ENCODE measurements around the gene KIAA1958. TPM values are rescaled to one million over a fixed set of nuclear protein-coding genes. Genes with fewer than 3 reads are reported as not detected.

Gene KIAA1958
- total RNA-seq, 4 donors from 2014 or later = 2.7 to 5.7 (median 5.2) TPM

DNA sequence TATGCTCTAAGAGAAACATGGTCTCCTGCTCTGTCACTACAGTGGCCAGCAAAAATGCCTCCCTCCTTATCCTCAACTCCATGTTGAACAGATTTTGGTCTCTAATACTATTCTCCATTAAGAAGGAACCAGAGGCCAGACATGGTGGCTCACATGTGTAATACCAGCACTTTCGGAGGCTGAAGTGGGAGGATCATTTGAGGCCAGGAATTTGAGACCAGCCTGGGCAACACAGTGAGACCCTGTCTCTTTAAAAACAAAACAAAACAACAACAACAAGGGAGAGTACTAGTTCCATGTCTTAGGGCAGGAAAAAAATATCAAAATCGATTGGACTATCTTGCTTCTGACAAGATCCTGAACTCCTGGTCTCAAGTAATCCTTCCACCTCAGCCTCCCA is 216.7 kb downstream of the KIAA1958 start:
- H3K4me1 ChIP-seq = peaks cover 0 to 7% (median 0%) of the 10 kb centered on the region in 3 donors
- no peak overlapping the region for H3K27ac ChIP-seq
- H3K4me3 ChIP-seq = no peak overlapping the region
- H3K27me3 ChIP-seq = no peaks in the 10 kb centered on the region
- TF ChIP-seq, protein P1, sequence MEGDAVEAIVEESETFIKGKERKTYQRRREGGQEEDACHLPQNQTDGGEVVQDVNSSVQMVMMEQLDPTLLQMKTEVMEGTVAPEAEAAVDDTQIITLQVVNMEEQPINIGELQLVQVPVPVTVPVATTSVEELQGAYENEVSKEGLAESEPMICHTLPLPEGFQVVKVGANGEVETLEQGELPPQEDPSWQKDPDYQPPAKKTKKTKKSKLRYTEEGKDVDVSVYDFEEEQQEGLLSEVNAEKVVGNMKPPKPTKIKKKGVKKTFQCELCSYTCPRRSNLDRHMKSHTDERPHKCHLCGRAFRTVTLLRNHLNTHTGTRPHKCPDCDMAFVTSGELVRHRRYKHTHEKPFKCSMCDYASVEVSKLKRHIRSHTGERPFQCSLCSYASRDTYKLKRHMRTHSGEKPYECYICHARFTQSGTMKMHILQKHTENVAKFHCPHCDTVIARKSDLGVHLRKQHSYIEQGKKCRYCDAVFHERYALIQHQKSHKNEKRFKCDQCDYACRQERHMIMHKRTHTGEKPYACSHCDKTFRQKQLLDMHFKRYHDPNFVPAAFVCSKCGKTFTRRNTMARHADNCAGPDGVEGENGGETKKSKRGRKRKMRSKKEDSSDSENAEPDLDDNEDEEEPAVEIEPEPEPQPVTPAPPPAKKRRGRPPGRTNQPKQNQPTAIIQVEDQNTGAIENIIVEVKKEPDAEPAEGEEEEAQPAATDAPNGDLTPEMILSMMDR (IDR thresholded peaks at IDR 0.05) = no peak
- no peaks in the 10 kb centered on the region for H3K9me3 ChIP-seq
- intact Hi-C loops (cut with DNase I) = no loop called here
- WGBS, 2 donors = 74 to 83% methylated on average over 2 of the region's 2 CpGs
- H3K36me3 ChIP-seq = peaks cover 0 to 43% (median 0%) of the 10 kb centered on the region in 3 donors
- no peak for DNase-seq

DNA sequence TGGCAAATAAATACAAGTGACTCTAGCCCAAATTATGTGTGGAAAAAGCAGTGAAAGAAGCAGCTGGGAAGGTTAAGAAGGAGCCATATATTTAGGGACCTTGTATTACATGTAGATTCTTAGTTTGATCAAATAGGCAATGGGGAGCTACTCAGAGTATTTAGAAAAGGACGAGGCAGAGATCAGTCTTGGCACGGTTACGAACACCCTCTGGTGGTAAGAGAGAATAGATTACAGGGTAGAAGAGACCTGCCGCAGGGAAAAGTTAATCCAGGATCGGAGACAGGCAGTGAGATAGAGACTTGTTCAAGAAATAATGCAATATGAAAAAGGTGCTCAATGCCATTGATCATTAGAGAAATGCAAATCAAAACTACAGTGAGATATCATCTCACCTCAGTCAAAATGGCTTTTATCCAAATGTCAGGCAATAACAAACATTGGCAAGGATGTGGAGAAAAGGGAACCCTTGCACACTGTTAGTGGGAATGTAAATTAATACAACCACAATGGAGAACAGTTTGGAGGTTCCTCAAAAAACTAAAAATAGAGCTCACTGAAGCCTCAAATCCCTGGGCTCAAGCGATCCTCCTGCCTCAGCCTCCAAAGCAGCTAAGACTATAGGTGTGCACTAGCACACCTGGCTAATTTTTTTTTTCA is 219.3 kb downstream of the KIAA1958 start:
- TF ChIP-seq, protein P1 (IDR thresholded peaks at IDR 0.05) = peak in 5 of 6 experiments; percentile 21 to 55 (median 38)
- no peak for TF ChIP-seq POLR2A (IDR thresholded peaks at IDR 0.05)
- Histone ChIP-seq H3K4me3 (no peak overlapping the region), H3K4me1 (peaks cover 0 to 7% (median 0%) of the 10 kb centered on the region in 3 donors), H3K27ac (no peak overlapping the region), H3K9me3 (no peaks in the 10 kb centered on the region), H3K36me3 (peaks cover 0 to 38% (median 0%) of the 10 kb centered on the region in 3 donors), H3K27me3 (no peaks in the 10 kb centered on the region)
- WGBS, 2 donors = 31 to 57% methylated on average over 6 of the region's 6 CpGs
- intact Hi-C loops (cut with DNase I) = no loop called here
- no peak for DNase-seq

DNA sequence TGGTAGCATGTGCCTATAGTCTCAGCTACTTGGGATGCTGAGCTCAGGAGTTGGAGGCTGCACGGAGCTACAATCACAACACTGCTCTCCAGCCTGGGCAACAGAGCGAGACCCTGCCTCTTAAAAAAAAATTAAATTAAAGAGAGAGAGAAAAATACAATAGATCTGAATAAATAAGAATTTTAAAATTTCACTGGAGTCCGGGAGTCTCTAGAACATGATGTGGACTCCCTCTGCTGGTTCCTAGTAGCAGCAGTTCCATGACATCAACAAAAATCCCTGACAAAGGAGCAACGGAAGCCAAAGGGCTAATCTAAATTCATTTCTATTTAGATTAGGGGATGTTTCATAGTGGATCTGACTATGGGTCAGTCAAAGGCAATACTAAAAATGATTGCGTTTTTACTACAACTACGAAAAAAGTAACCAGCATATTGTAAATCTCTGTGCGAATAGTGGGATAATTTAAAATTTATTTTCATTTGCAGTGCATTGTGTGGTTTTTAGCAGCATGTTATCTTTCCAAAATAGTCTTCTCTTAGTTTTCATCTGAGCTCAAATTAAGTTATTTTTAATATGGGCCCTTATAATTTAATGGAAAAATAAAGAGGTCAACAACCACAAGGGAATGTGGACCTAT is 224.5 kb downstream of the KIAA1958 start:
- Histone ChIP-seq H3K9me3 (no peaks in the 10 kb centered on the region), H3K4me1 (peaks cover 0 to 5% (median 0%) of the 10 kb centered on the region in 3 donors), H3K27me3 (no peaks in the 10 kb centered on the region), H3K36me3 (peaks cover 0 to 53% (median 0%) of the 10 kb centered on the region in 3 donors), H3K4me3 (no peak overlapping the region), H3K27ac (no peak overlapping the region)
- WGBS, 2 donors = 60 to 72% methylated on average over 7 of the region's 7 CpGs
- TF ChIP-seq, protein P1 (IDR thresholded peaks at IDR 0.05) = peak in 5 of 6 experiments; percentile 8 to 47 (median 29)
- no peak for TF ChIP-seq POLR2A (IDR thresholded peaks at IDR 0.05)
- intact Hi-C loops (cut with DNase I) = no loop called here
- DNase-seq = no peak

DNA sequence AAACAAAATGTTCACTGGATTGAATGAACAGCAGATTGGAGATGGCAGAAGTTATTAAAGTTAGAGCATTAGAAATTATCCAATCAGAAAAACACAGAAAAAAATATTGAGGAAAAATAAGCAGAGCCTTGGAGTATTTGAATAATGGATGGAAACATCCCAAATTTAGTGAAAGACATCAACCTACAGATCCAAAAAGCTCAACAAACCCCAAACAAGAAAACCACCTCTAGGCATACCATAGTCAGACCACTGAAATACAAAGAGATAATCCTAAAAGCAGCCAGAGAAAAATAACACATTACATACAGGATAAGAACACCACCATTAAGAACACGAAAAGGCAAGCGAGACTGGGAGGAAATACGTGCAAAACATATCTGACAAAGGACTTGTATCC is 226.1 kb downstream of the KIAA1958 start:
- H3K27ac ChIP-seq = no peak overlapping the region
- peaks cover 0 to 54% (median 0%) of the 10 kb centered on the region in 3 donors for H3K36me3 ChIP-seq
- 92 to 93% methylated on average over 3 of the region's 3 CpGs for WGBS, 2 donors
- no peak overlapping the region for H3K4me3 ChIP-seq
- no peak for DNase-seq
- no peaks in the 10 kb centered on the region for H3K9me3 ChIP-seq
- TF ChIP-seq, protein P1 (IDR thresholded peaks at IDR 0.05) = no peak
- TF ChIP-seq POLR2A (IDR thresholded peaks at IDR 0.05) = no peak
- intact Hi-C loops (cut with DNase I) = no loop called here
- H3K4me1 ChIP-seq = peaks cover 3 to 18% (median 5%) of the 10 kb centered on the region in 3 donors
- no peaks in the 10 kb centered on the region for H3K27me3 ChIP-seq

DNA sequence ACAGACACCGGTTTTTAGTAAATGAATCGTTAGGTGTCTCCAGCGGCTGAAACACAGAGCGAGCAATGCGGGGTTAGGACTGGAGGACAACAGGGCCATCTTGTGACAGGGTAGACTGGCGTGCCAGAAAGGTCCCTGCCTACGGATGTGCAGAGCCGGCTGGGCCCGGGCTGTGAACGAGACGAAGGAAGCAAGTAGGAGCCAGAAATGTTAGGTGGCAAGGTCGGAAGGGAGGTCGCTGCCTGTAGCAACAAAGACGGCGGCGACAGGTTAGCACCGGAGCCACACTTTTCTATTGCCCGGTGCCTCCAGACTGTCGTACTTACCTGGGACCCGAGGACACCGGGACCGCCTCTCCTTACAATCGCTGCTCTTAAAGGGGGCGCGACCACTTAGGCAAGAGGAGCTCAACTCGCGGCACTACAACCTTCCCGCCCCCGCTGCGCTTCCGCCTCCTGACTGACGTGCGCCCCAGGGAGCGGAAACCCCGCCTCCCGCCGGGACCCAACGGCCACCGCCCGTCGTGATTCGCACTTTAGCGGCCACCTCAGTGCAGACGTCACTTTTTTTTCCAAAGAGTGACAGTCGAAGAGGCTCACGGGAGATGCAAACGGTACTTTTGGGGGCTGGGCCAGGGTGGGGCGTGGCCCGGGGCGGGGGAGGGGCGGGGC is 231.2 kb downstream of the KIAA1958 start, which contains the start of gene INIP:
TSS of gene INIP (minus strand) at position 457 of the 671 bp plus-strand sequence. CDS start 1,632 bp downstream, outside the sequence.
- peak within 1 kb of the TSS; percentile 64 to 93 (median 84) for H3K4me3 ChIP-seq
- 0 to 1% methylated on average over 18 to 28 of the region's 51 CpGs for WGBS, 2 donors
- H3K9me3 ChIP-seq = no peaks in the 10 kb centered on the region
- DNase-seq = peak; percentile 77
- peaks cover 3 to 22% (median 5%) of the 10 kb centered on the region in 3 donors for H3K4me1 ChIP-seq
- intact Hi-C loops (cut with DNase I) = no loop called here
- H3K36me3 ChIP-seq = peaks cover 0 to 23% (median 0%) of the 10 kb centered on the region in 3 donors
- no peaks in the 10 kb centered on the region for H3K27me3 ChIP-seq
- TF ChIP-seq, protein P1 (IDR thresholded peaks at IDR 0.05) = peak in 2 of 6 experiments; percentile 18 to 25
- peak in 3 of 4 donors; percentile 56 to 90 (median 73) for TF ChIP-seq POLR2A (IDR thresholded peaks at IDR 0.05)
- peak within 1 kb of the TSS; percentile 90 to 97 (median 96) for H3K27ac ChIP-seq

All from esophagus squamous epithelium (tissue), 5 donors.